ENCODE measurements around the gene CRYBB1. TPM values are rescaled to one million over a fixed set of nuclear protein-coding genes. Genes with fewer than 3 reads are reported as not detected.

Gene CRYBB1
- total and polyA plus RNA-seq, 2 donors (not counting 3 experiments of a cell fraction or from before 2014, with no cell fraction given): not detected

DNA sequence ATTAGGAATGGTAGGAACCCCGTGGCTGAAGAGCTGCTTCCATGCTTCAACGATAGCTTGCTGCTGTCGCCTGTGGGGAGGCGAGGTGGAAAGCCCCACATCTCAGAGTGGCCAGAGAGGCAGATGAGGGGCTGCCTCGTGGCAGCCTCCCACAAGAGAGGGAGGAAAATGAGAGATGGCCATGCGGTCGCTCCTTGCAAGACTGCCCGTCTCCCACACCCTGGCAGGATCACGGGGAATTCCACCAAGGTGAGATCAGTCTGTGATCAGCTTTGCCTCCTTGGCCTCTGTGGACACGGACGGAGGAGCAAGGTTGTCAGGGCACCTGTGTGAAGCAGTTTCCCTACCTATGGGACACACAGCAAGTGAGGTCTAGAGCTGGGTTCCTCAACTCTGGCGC, 7.0 kb upstream of the CRYBB1 start:
- no peaks in the 10 kb centered on the region for H3K9me3 ChIP-seq (replicated peaks; ENCODE audit: control insufficient read depth, insufficient read depth, low read length)
- TF ChIP-seq JUN (IDR thresholded peaks at IDR 0.05; ENCODE audit: borderline replicate concordance, insufficient read depth, insufficient read length, low read depth): no peak
- TF ChIP-seq, protein P1, sequence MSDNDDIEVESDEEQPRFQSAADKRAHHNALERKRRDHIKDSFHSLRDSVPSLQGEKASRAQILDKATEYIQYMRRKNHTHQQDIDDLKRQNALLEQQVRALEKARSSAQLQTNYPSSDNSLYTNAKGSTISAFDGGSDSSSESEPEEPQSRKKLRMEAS (IDR thresholded peaks at IDR 0.05; ENCODE audit: insufficient read depth, insufficient read length): no peak
- TF ChIP-seq GATA2 (IDR thresholded peaks at IDR 0.05; ENCODE audit: insufficient read depth, insufficient read length, low read depth, low read length): no peak
- TF ChIP-seq EZH2 (IDR thresholded peaks at IDR 0.05; ENCODE audit: borderline replicate concordance, low read depth, low read length, severe bottlenecking): no peak
- no peak for TF ChIP-seq FOS (IDR thresholded peaks at IDR 0.05; ENCODE audit: borderline replicate concordance, insufficient read depth, low read length)
- TF ChIP-seq POLR2AphosphoS5 (IDR thresholded peaks at IDR 0.05; ENCODE audit: insufficient read depth, low read depth, low read length): no peak
- TF ChIP-seq MYC (IDR thresholded peaks at IDR 0.05; ENCODE audit: low read depth, low read length): no peak
- no peak for TF ChIP-seq CTCF (IDR thresholded peaks at IDR 0.05; ENCODE audit: extremely low read depth in 1 of 2, insufficient read depth in 1 of 2, low read depth in 1 of 2, low read length in 2 of 2)
- no peak for TF ChIP-seq POLR2A (IDR thresholded peaks at IDR 0.05; ENCODE audit: low read depth, low read length)
- H3K4me3 ChIP-seq (replicated peaks in 1 of 3; ENCODE audit: insufficient read depth in 1 of 3, low read depth in 1 of 3, low read length in 3 of 3): no peak overlapping the region
- no TSS peak for BruUV-seq (replicated peaks)
- no peak overlapping the region for H3K4me2 ChIP-seq (ENCODE audit: insufficient read depth, low read length)
- intact Hi-C loops (cut with micrococcal nuclease): no loop called here
- H3K27ac ChIP-seq (ENCODE audit: insufficient read depth, low read depth, low read length): no peak overlapping the region
- no peak overlapping the region for H2AFZ ChIP-seq (ENCODE audit: low read depth, low read length)
- no peaks in the 10 kb centered on the region for H3K4me1 ChIP-seq (ENCODE audit: control insufficient read depth, extremely low read depth, insufficient read depth, low read length)
- dilution Hi-C loops (cut with MboI; ENCODE audit: extremely low pct_ligation_motif_present, low sequenced_read_pairs): no loop called here
- H4K20me1 ChIP-seq (replicated peaks; ENCODE audit: control insufficient read depth, extremely low read depth, insufficient read depth, low read length): no peaks in the 10 kb centered on the region
- DNase-seq (ENCODE audit: low read depth, low spot score) (no peak), FAIRE-seq (no peak)
- no peaks in the 10 kb centered on the region for H3K79me2 ChIP-seq (ENCODE audit: control insufficient read depth, insufficient read depth, low read length)
- CTCF ChIA-PET: no interaction called here
- no peaks in the 10 kb centered on the region for H3K36me3 ChIP-seq (ENCODE audit: control insufficient read depth in 2 of 2, extremely low read depth in 1 of 2, insufficient read depth in 2 of 2, low read length in 2 of 2)
- peaks cover 0 to 3% of the 10 kb centered on the region in 2 experiments for H3K27me3 ChIP-seq (ENCODE audit: control insufficient read depth in 2 of 2, insufficient read depth in 2 of 2, low read length in 2 of 2)
- no peak overlapping the region for H3K9ac ChIP-seq (replicated peaks; ENCODE audit: extremely low read depth, insufficient read depth, low read length)
- no peaks in the 10 kb centered on the region for H3K9me1 ChIP-seq (replicated peaks; ENCODE audit: control insufficient read depth, extremely low read depth, insufficient read depth, low read length)
- POLR2A ChIA-PET: no interaction called here

Measured in endothelial cell of umbilical vein (primary cell).